HG03342 (cell line): ENCODE results near the gene RASL10B.

Experiments used
- ATAC-seq: cut with Tn5 transposase; IDR thresholded peaks from one replicate; pipeline ENCODE4 v1.9.1; 2021; ENCODE audit warnings: mild to moderate bottlenecking, moderate library complexity; ENCODE audit not compliant: unreplicated experiment

Gene RASL10B

DNA sequence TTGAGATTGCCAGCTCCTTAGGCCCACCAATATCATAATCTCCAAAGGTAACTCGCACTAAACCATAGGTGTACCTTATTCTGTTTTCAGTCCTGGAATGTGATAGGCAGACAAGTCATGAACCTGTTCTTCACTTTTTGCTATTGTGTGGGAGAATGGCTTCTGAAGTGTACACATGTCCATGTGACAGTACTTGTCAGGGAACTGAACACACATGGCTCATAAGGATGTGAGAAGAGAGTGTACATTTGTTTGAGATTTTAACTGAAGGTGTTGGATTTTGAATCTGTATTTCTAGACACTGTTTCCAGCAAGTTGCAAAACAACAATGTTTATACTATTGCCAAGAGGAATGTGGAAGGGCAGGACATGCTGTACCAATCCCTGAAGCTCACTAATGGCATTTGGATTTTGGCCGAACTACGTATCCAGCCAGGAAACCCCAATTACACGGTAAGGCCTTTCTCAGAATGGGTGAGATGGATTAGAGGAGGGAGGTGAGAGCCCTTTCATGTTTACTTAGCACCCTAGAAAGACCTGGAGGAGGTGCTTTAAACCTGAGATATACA lies 14.5 kb upstream of the RASL10B start:
- ATAC-seq = no peak

DNA sequence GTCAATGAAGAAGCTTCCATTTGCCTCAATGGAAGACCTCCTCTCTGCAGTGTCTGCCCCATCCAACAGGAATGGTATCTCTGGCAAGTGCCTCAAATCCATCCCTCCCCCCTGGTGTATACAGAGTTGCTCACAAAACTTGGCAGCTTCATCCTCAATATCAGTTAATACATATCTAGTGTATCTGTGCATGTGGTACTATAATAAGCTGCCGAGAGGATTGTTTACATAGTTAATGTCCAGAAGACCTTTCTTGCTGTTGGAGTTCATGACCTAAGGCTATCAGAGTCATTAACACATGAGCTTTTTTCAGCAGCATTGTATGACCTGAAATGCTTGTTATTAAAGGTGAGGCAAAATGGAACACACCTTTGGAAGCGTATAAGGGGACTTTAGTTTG lies 14.0 kb upstream of the RASL10B start:
- no peak for ATAC-seq

DNA sequence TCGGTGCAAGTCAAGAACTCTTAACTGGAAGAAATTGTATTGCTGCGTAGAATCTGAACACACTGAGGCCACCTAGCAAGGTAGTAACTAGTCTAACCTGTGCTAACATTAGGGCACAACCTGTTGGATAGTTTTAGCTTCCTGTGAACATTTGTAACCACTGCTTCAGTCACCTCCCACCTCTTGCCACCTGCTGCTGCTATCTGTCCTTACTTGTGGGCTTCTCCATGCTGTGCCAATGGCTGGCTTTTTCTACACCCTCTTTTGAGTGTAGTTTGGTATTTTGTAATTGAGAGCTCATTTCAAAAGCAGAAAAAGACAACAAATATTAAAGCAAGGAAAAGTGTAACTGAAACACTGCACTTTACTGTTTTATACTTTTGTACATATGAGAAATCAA lies 7.7 kb upstream of the RASL10B start:
- no peak for ATAC-seq

DNA sequence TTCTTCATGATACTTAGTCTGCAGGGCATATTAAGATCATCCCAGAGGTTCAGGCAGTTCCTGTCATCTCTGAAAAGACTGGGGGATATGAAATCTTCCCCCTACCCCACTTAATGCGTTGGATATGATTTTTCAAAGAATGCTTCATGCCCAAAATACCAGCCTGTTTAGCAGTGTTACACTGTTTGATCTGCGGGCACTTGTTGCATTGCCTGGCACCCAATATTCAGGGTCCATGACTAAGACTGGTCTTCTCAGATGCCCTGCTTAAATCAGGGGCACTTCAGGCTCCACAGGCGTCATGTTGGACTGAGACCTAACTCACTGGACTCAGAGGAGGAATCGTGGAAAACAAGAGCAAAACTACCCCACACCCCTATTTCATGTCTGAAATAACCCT lies 6.4 kb upstream of the RASL10B start:
- no peak for ATAC-seq

- no peak for ATAC-seq
Measured at GRCh38 chr17:35725802-35726126, 5.7 kb upstream of the RASL10B start.

GRCh38 chr17:35726127-35726952 lies 5.1 kb upstream of the RASL10B start:
- no peak for ATAC-seq

DNA sequence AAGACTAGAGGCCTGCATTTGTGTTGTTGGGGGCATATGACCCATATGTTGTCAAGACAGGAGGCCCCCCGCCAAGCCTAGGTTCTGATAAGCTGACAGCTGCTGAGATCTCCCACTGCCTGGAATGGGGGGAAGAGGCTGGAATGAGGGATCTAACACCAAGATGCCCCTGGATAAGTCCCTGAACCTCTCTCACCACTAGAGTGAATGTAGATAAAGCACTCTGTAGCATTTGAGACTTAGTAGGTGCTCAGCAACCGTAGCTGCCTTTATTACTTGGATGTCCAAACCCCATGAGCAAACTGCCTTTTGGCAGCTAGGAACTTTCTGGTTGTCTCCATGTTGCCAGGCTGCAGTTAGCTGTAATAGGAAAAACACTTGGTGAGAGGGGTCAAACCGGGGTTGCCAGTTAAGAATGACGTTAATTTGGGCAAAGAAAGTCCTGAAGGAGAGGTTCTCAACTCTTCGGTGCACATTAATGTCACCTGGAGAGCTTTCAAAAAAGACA lies 4.4 kb upstream of the RASL10B start:
- ATAC-seq = no peak

DNA sequence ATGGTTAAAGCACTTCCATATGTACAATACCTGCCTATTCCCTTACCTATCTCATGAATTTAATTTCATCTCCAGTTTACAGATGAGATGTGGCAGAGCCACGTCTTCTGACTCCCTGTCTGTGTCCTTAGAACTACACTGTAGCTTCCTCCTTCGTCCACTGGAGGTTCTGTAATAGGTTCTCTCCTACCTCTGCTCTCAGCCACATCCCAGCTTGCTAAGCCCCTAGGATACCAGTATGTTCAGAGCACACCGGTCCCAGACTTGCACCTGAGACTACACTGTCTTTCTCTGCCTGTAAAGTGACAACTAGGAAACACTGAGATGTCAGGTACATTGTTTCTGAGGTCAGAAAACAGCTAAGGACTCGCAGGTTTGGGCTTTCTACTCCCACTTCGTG lies 3.8 kb upstream of the RASL10B start:
- ATAC-seq = no peak

GRCh38 chr17:35728551-35728950 lies 2.9 kb upstream of the RASL10B start:
- ATAC-seq = no peak

DNA sequence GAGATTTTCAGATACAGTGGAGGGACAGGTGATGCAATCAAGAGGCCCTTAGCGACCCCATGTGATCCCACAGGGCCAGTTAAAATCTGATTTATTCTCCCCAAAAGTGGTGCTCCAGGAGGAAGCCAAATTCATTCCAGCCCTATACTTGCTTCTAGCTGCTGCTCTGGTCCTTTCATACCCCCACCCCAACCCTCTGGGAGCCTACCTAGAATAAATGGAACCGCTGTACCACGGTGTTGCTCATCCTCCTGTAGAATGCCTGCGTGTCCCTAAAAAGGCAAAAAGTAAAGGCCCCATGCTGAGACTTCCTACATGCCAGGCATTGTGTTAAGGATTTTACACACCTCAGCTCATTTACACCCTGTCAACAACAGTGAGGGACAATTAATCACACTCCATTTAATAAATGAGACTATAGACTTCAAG lies 2.0 kb upstream of the RASL10B start:
- no peak for ATAC-seq

DNA sequence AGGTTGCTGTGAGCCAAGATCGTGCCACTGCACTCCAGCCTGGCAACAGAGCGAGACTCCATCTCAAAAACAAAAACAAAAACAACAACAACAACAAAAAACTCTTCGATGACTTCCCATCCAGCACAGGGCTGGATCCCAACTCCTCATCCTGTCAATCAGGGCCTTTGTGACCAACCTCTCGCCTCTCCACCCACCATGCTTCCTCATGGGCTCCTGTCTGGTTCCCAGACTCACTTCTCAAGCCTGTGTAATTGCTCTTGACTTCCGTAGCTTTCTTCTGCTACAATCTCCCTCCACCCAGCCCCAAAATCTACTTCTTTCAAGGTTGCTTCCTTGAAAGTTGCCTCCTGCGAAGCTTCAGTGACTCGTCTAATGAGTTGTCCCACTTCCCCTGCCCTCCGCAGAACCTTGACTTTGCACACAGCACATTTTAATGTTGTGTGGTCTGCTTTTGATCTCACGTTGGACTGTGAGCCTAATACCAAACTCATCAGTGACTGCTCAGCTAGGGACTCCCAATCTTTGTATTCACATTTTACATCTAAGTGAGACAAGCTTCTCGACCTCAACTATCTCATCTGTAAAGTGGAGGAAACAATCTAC lies 936 bp upstream of the RASL10B start:
- no peak for ATAC-seq

GRCh38 chr17:35731917-35732805 lies 722 bp downstream of the RASL10B start:
- no peak for ATAC-seq

GRCh38 chr17:35732806-35733136 lies 1.3 kb downstream of the RASL10B start:
- no peak for ATAC-seq

- ATAC-seq = no peak
Measured at GRCh38 chr17:35733366-35733765, 1.9 kb downstream of the RASL10B start.

DNA sequence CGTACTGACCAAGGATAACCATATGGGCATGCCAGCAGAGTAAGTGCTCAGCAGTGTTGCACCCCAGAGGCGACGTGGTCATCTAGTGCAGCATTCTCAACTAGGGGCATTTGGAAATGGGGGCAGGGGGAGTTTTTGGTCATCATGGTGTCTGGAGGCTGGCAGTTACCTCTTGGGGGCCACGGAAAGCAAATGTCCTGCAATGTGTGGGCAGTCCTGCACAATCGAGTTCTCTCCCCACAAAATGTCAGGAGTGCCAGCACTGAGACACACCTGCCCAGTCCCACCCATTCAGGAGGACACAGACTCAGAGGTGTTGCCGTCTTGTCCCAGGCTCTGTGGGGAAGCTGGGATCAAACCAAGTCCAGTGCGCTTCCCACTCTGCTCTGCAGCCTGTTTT lies 3.0 kb downstream of the RASL10B start:
- ATAC-seq = no peak

DNA sequence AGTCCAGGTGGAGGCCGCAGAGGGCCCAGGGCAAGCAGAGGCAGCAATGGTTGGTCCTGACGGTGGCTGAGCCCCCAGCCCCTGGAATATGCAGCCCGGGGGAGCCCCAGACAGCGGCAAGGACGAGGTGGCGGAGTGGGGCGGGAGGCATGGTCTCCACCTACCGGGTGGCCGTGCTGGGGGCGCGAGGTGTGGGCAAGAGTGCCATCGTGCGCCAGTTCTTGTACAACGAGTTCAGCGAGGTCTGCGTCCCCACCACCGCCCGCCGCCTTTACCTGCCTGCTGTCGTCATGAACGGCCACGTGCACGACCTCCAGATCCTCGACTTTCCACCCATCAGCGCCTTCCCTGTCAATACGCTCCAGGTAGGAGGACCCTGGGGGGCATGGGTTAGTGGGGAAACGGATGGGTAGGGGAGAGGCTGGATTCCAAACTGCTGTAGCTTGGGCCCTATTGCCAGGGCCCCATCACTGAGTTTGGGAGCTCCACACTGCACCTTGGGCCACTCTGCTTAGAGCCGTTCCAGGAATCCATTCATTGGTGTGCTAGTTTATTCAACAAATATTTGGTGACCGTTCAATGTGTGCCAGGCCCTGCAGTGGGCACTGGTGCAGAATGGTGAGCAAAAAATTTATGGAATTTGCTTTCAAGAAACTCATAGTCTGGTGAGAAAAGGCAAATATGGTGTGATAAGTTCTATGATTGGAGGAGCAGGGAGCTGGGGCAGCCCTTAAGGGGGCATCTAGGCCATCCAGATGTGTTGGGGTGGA lies 3.8 kb downstream of the RASL10B start:
- ATAC-seq = no peak

DNA sequence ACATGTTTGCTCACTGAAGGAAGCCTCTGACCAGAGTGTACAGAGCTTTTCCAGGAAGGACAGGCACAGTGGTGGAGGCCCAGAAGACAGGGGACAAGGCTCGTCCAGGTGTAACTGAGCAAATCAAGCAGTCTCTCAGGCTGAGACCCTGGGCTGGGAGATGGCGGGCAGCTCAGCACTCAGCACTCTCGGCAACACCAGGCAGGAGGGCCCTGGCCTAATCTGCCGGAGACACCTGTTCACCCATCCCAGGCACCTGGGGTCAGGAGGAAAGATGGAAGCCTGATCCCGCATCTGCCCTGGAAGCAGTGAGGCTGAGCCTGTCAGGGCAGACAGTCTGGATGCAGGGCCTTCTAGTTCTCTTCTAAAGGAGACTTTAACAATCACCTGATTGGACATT lies 4.8 kb downstream of the RASL10B start:
- ATAC-seq = no peak

GRCh38 chr17:35738519-35739133 lies 7.2 kb downstream of the RASL10B start:
- ATAC-seq = no peak

- ATAC-seq = no peak
Measured at GRCh38 chr17:35740216-35740615, 8.8 kb downstream of the RASL10B start.
